IPS-NIHi11 (cell line): ENCODE results near the gene KLHDC9.

Experiments
- DNase-seq: peaks from one replicate; pipeline ENCODE4 v3.0.0; 2012; ENCODE audit warnings: mixed read lengths, low spot score

KLHDC9 gene

DNA sequence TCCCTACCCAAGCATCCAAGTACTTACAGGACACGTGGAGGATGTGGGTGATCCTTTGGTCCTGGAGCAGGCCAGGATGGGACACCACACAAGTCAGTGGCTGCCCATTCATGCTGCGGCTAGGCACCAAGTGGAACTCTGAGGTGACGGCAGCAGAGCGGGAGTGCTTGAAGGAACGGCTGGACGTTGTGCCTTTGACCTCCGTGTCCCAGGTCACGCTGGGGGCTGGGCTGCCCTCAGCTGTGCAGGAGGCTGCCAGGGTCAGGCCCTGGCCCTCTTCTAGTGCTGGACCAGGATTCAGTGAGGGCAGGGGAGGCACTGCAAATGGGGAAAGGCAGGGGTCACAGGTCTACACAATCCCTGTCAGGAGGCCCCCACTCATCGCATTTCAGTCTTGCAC, 20.7 kb upstream of the KLHDC9 start:
- DNase-seq, result no peak

- DNase-seq, result no peak
These were observed 18.6 kb upstream of the KLHDC9 start for GRCh38 chr1:161079436-161080110.

DNA sequence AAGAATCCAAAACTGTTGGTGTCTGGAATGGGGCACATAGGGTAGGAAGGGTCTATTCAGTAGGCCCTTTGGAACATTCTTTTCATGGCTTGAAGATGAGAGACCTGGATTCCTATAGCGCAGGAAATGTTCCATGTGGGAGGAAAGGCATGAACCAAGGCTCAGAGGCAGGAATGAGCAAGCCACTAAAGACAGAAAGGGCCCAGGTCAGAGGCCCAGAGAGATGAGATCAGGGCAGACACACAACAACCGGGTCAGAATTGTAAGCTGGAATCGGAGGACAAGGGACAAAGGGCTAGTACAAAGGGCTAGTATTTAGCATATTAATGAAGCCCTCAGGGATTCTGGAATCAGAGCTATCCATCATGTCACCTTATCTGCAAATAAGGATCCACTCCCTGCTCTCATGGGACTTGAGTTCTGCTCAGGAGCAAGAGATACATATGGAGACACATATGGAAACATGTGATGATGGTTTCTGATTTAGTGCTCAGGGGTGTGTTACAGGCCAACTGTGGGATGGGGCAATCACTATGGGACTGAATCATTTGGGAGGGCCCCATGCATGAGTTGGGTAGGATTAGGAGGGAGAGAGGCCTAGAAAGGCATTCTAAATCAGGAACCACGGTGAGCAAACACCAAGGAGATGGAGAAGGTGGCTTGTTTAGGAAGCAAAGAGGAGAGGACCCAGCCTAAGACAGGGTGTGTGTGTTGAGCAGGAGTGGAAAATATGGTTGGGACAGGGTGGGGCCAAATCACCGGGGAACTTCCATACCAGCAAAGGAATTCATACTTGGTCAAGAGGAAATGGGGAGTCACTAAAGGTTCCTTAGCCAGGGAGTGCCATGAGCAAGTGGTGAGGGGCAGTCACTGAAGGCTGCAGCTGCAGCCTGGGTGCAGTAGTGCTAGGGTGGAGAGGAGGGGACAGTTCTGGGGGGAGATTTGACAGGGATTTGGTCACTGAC, 17.4 kb upstream of the KLHDC9 start:
- no peak for DNase-seq

DNA sequence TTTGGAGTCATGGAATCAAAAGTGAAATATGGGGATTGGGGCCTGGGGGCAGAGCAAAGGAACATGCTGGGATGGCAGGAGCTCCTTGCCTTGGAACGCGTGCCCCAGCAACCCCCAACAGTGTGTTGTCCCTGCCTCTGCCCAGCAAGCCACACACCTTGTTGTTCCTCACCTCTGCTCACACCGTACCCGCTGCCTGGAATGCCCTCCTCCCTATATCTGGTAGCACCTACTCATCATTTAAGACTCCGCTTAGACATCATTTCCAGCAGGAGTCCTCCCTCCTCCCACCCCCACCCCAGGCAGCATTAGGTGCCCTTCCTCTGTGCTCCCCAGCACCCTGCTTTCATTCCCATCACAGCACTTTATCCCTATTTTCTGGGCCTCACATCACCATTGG, 16.6 kb upstream of the KLHDC9 start:
- DNase-seq, result no peak

GRCh38 chr1:161082483-161082882, 15.7 kb upstream of the KLHDC9 start:
- no peak for DNase-seq

GRCh38 chr1:161082996-161083747, 15.0 kb upstream of the KLHDC9 start:
- DNase-seq, result peak; percentile 70

- DNase-seq, result no peak
These were observed 14.2 kb upstream of the KLHDC9 start for GRCh38 chr1:161083748-161084596.

DNA sequence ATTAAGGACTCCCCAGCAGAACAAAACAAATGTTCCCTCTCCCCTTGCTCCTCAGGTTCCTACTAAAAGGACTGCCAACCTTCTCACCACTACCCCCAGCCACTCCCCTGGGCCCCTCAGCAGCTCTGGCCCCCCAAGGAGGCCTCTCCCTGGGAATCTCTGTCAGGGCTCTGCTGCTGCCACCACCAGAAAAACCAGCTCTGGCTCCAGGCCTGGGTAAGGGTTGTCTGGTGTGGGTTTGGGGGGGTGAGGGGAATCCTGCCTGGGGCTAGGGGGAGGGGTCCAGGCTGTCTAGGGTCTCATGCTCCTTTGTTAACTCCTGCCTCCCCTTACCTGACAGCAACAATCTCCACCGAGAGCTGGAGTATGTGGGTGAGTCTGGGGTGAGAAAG, 13.6 kb upstream of the KLHDC9 start:
- DNase-seq, result no peak

DNA sequence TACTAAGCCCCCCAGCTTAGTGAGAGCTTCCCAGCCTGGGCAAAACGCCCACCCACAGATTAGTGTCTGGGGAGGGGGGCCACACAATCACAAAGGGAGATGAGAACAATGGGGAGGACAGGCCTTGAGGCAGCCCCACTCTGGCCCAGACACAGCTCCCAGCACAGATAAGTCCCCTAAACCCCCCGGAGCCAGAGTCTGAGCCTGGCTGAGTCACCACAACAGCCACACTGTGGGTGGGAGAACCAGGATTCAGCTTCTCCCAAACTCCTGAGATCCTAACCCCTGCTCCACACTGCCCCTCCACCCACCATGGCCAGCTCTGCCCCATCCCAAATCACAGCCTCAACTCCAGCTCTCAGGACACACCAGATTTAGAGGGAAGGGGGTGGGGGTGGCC, 13.0 kb upstream of the KLHDC9 start:
- no peak for DNase-seq

DNA sequence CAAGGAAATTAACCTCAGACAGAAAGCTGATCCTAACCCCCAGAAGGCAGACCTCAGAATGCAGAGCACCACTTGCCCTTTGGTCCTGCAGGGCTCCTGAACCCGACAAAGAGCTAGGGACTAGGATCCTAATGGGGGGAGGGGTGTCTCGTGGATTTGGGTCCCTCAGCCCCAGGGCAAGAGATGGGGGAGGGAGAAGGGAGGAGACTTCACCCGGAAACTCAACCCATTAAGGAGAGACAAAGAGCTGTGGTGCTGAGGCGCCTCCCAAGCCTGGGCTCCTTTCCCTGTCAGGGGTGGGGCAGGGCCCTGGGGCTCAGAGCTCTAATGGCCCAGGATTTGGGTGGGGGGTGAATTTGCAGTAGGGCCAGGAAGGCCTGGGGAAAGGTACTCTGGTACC, 11.7 kb upstream of the KLHDC9 start:
- DNase-seq, result no peak

DNA sequence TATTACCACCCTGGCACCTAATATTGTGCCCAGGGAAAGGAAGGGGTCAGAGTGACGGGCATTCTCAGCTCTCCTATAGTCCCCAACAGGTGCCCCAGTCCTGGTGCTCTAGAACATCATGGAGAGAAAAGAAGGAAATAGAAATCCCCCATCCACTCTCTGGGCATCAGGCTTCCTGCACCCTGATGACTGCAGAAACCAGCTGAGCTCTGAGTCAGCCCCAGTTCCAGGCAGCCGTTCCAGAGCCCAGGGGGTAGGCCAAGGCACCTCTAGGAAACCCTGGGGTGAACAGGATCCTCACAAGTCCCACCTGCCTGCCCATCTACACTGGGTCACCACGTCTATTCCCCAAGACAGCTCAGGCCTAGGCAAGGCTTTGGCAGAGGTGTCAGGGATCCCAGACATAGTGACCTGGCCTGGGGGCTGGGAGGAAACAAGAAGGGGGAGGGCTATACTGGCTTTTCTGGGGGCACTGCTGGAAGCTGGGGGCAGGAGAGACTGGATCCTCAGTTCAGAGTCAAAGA, 9.5 kb upstream of the KLHDC9 start:
- no peak for DNase-seq

DNA sequence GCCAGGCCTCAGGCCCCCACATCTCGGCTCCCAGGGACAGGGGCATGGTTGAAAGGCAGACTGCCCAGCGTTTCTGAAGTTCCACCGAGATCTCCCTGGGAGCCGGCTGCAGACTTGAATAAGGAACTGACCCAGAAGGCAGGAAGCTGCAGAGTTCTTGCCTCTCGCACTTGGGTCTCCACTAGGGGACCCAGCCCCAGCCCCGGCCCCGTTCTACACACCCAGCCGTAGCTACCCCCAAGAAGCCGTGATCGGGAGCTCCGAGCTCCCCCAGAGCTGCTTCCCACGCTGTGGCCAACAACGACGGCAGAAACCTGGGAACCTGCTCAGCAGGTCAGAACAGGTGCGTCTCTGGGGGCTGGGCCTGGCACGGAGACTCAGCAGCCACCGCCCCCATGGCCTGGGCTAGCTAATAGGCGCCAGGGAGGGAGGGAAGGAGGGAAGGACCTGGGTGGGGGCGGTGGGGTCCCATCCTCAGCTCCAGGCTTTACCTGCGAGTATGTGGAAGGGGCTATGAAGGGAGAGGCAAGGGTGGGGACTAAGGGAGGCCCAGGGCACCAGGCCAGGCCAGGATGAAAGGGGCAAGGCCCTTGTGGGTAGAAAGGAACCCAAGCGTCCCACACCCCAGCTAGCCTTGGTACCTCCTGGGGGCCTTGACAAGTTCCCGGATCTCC, 8.8 kb upstream of the KLHDC9 start, which contains the start of gene NECTIN4:
NECTIN4 (minus strand) TSS at position 308 of the 674 bp plus-strand sequence; CDS start at position 46, 262 bp downstream.
- DNase-seq, result peak; percentile 66

- DNase-seq, result no peak
These were observed 8.2 kb upstream of the KLHDC9 start for GRCh38 chr1:161089938-161090337.

- no peak for DNase-seq
These were observed 7.5 kb upstream of the KLHDC9 start for GRCh38 chr1:161090617-161091016.

DNA sequence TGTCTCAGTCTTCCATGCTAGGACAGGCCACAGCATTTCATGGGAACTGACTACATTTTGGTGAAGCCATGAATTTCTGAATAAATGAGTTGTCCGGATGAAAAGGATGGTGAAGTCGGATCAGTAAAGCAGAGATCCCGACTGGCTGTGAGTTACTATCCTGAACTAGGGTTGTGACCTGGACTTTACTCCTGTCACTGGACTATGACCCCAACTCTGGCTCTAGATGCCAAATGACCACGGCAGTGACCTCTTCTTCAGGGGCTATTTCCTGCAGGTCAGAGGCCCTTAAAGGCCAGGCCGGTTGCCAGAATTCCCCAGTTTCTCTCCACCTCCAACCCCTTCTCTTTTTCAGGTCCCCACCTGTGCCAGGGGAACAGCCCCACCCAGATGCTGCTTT, 7.1 kb upstream of the KLHDC9 start:
- no peak for DNase-seq

DNA sequence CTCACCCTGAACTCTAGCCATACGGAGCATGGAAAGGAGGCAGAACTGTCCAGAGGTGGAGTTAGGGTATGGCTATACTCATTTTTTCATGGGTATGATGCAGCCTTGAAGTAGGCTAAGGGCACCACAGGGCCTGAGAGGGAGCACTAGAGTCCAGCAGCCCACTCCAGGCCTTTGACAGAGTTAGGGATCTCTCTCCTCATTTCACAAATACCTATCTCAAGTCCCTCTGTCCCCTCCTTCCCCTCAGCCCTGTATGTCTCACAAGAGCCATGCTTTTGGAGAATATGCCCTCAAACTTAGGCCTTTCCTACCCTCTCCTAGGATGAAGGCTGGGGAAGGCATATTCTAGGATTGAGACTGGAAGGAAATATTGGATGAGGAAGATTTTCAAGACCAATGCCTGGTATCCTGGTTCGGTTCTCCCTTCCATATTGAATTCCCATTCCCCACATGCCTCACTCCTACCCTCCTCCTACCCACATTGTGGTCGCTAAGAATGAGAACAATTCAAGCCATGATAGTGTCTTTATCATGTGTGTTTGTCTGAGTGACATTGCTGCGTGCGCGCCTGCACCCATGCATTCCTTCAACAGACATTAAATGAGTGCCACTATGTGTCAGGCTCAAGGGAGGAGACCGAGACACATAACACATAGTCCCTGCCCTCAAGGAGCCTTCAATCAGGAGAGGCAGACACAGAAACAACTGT, 6.2 kb upstream of the KLHDC9 start:
- DNase-seq, result no peak

DNA sequence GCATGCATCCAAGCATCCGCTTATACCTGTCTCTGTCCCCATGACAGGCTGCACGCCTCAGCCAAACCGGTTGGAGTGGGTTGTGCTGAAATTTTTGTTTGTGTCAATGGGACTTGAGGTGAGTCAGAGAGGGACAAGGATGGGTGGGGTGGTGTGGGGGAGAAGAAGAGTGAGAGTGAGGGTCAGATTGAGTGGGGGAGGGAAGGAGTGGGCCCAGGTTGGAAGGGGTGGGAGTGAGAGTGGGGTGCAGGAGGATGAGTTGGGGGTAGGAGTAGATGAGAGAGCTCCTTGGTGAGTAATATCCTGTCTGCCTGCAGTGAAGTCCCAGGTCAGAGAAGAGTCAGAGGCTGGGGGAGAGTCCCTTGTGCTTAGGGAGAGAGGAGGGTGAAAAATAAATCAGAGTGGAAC, 5.5 kb upstream of the KLHDC9 start:
- DNase-seq, result no peak

GRCh38 chr1:161094481-161094880, 3.7 kb upstream of the KLHDC9 start:
- DNase-seq, result no peak

- no peak for DNase-seq
These were observed 2.9 kb upstream of the KLHDC9 start for GRCh38 chr1:161095230-161095629.

GRCh38 chr1:161096015-161096414, 2.1 kb upstream of the KLHDC9 start:
- DNase-seq, result no peak
